Astrocyte of the spinal cord (primary cell): ENCODE results near the gene PDGFC.

Experiments used
- DNase-seq: peaks from one replicate; pipeline ENCODE4 v3.0.0; 2011; ENCODE audit warnings: low read depth, low spot score
- H3K4me3 ChIP-seq: 2 replicates; pipeline ENCODE4 v1.5.1; 2011; ENCODE audit warnings: low read depth, mild to moderate bottlenecking, low read length, moderate library complexity
- in situ Hi-C: cut with HindIII; loops from 2 replicates; pipeline ENCODE4 v1.10.0; 2017; ENCODE audit warnings: low sequenced_read_pairs
- TF ChIP-seq, protein P1 (sequence below): IDR thresholded peaks from 2 replicates; pipeline ENCODE4 v1.5.1; 2012; ENCODE audit warnings: low read depth, mild to moderate bottlenecking, low read length, inconsistent platforms

PDGFC gene

DNA sequence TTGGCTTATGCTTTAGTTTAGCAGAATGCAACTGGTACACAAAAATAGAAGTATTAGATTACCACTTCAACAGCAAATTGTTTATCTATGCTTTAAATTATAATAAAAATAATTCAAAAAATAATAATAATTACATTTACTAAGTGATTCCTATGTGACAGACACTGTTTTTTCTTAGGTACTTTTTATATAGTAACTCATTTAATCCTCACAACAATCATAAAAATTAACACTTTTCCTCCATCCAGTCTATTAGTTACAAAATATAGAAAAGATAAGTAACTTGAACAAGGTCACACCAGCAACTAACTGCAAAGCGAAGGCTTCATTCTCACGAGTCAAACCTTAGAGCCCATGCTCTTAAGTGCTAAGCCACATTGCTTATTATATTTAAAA, 155.2 kb downstream of the PDGFC start:
- in situ Hi-C loops = no loop called here
- TF ChIP-seq, protein P1, sequence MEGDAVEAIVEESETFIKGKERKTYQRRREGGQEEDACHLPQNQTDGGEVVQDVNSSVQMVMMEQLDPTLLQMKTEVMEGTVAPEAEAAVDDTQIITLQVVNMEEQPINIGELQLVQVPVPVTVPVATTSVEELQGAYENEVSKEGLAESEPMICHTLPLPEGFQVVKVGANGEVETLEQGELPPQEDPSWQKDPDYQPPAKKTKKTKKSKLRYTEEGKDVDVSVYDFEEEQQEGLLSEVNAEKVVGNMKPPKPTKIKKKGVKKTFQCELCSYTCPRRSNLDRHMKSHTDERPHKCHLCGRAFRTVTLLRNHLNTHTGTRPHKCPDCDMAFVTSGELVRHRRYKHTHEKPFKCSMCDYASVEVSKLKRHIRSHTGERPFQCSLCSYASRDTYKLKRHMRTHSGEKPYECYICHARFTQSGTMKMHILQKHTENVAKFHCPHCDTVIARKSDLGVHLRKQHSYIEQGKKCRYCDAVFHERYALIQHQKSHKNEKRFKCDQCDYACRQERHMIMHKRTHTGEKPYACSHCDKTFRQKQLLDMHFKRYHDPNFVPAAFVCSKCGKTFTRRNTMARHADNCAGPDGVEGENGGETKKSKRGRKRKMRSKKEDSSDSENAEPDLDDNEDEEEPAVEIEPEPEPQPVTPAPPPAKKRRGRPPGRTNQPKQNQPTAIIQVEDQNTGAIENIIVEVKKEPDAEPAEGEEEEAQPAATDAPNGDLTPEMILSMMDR = no peak
- DNase-seq = no peak
- H3K4me3 ChIP-seq = no peak overlapping the region

GRCh38 chr4:156815717-156816359, 155.8 kb downstream of the PDGFC start:
- no peak overlapping the region for H3K4me3 ChIP-seq
- DNase-seq = no peak
- in situ Hi-C loops = no loop called here
- TF ChIP-seq, protein P1 = no peak

GRCh38 chr4:156811963-156812362, 159.6 kb downstream of the PDGFC start:
- DNase-seq = no peak
- in situ Hi-C loops = no loop called here
- TF ChIP-seq, protein P1 = no peak

DNA sequence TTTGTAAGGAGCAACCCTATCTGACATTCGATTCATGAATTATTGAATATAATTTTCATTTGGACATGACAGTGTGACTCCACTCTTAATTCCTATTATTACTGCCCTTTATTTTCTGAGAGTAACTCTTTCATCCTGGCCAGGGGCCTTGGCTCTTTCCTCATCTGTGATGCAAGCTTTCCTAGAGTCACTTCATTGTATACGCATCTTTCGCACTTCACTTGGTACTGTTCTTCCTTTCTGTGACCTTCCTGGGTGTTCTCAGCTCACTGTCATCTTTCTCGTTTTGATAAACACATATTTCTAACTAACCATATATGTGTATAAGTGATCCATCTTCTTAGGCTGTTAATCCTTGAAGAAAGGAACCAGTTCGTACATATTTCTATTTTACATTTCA, 160.3 kb downstream of the PDGFC start:
- in situ Hi-C loops = no loop called here
- DNase-seq = no peak
- no peak overlapping the region for H3K4me3 ChIP-seq
- TF ChIP-seq, protein P1 = no peak

More at GRCh38 chr4:156811963-156812362, 159.6 kb downstream of the PDGFC start:
- H3K4me3 ChIP-seq = no peak overlapping the region

DNA sequence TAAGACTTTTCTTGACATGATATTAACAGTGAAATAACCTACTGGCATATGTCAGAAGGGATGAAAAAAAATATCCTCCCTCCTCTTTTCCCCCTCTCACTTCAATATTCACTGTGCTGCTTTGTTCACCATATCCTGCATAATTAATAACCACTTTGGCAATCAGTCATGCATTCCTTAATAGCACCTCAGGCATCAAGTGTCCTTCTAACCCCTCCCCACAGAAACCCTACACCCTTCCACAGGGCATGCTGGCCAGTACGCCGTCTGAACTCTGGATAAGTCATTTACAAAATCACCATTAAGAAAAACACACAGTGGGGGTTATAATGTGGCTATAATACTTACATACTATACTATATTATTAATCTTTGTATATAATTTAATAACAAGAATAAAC, 165.9 kb downstream of the PDGFC start:
- H3K4me3 ChIP-seq = no peak overlapping the region
- TF ChIP-seq, protein P1 = no peak
- DNase-seq = no peak
- in situ Hi-C loops = no loop called here

GRCh38 chr4:156803056-156803455, 168.5 kb downstream of the PDGFC start:
- TF ChIP-seq, protein P1 = no peak
- in situ Hi-C loops = no loop called here
- no peak for DNase-seq

DNA sequence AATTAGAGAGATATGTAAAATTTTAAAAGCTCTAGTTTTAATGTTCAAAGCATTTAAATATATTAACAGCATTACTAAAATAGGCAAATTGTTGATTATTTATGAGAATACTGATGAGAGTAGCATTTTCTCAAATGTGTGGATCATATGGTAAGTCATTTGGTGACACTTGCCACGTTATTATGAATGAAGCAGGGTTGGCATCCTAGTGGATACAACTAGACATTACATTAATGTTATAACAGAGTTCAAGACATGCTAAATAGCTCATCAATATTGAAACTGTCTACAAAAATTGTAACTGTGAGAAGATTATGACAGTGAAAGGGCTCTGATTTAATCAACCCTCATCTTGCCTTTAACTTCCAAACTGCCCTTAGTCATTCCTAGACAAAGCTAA, 171.1 kb downstream of the PDGFC start:
- no peak for DNase-seq
- no peak overlapping the region for H3K4me3 ChIP-seq
- in situ Hi-C loops = no loop called here
- TF ChIP-seq, protein P1 = no peak

More at GRCh38 chr4:156803056-156803455, 168.5 kb downstream of the PDGFC start:
- no peak overlapping the region for H3K4me3 ChIP-seq
